Lower leg skin (tissue), 3 donors: ENCODE measurements around the gene ZEB1.

Source experiments
- CTCF ChIP-seq, 3 donors: fragments of 450-650 bp; IDR thresholded peaks; one replicate each; pipeline ENCODE4 v1.5.1; 2016; ENCODE audit warnings: antibody characterized with exemption in 3 of 3, mild to moderate bottlenecking in 3 of 3, moderate library complexity in 2 of 3
- POLR2A ChIP-seq, 2 donors: fragments of 450-650 bp; IDR thresholded peaks; one replicate each; pipeline ENCODE4 v1.6.1; 2016 to 2017; ENCODE audit warnings: antibody characterized with exemption in 2 of 2, mild to moderate bottlenecking in 1 of 2, moderate library complexity in 1 of 2

- TF ChIP-seq CTCF (IDR thresholded peaks at IDR 0.05) (no peak), POLR2A (IDR thresholded peaks at IDR 0.05) (no peak)
Measured at GRCh38 chr10:31536302-31536701, 217.3 kb downstream of the ZEB1 start.
